Measurements from ENCODE around the gene ZNF771. TPM values are rescaled to one million over a fixed set of nuclear protein-coding genes. Genes with fewer than 3 reads are reported as not detected.

ZNF771 gene
- total and polyA plus RNA-seq, 8 donors = 1.5 to 5.0 (median 3.2) TPM

- intact Hi-C loops (cut with DNase I) = loop anchor here in 2 of 3 donors (5.0 kb wide), 2 partner anchors 92 to 97 kb away; partner anchors contain the start of gene ZNF768 (in 1 of the 2)
- peak in 2 of 6 donors; percentile 58 to 61 for DNase-seq
- peak; percentile 1 to 8 (median 6) for ATAC-seq
- peak in 1 of 4 donors; percentile 17 for TF ChIP-seq CTCF (IDR thresholded peaks at IDR 0.05)
- 55 to 56% methylated on average over 19 of the region's 19 CpGs for WGBS, 2 donors
- H3K36me3 ChIP-seq = peaks cover 0 to 8% (median 0%) of the 10 kb centered on the region in 3 donors
- no peaks in the 10 kb centered on the region for H3K27me3 ChIP-seq
- no peaks in the 10 kb centered on the region for H3K9me3 ChIP-seq
- H3K4me3 ChIP-seq = peak overlapping the region in 2 of 4 donors; percentile 69 to 71
- FAIRE-seq = no peak
- peaks cover 0 to 6% (median 0%) of the 10 kb centered on the region in 3 donors for H3K4me1 ChIP-seq
- H3K27ac ChIP-seq = peak overlapping the region; percentile 8 to 74 (median 36)
Measured at GRCh38 chr16:30430428-30430970, 23.1 kb downstream of the ZNF771 start.

GRCh38 chr16:30434852-30435251 is 27.4 kb downstream of the ZNF771 start:
- intact Hi-C loops (cut with DNase I) = loop anchor here in 2 of 3 donors (5.0 kb wide), 2 partner anchors 87 to 92 kb away; partner anchors contain the start of gene ZNF768 (in 1 of the 2)
- H3K27me3 ChIP-seq = no peaks in the 10 kb centered on the region
- H3K4me3 ChIP-seq = no peak overlapping the region
- H3K27ac ChIP-seq = no peak overlapping the region
- H3K9me3 ChIP-seq = no peaks in the 10 kb centered on the region
- TF ChIP-seq CTCF (IDR thresholded peaks at IDR 0.05) = no peak
- peaks cover 0 to 6% (median 0%) of the 10 kb centered on the region in 3 donors for H3K4me1 ChIP-seq
- DNase-seq (no peak), FAIRE-seq (no peak), ATAC-seq (no peak)
- WGBS, 2 donors = 44 to 59% methylated on average over 4 of the region's 4 CpGs
- no peaks in the 10 kb centered on the region for H3K36me3 ChIP-seq

GRCh38 chr16:30437511-30438046 is 30.2 kb downstream of the ZNF771 start:
- H3K27me3 ChIP-seq = no peaks in the 10 kb centered on the region
- H3K36me3 ChIP-seq = no peaks in the 10 kb centered on the region
- no peak for TF ChIP-seq CTCF (IDR thresholded peaks at IDR 0.05)
- 13 to 20% methylated on average over 3 of the region's 3 CpGs for WGBS, 2 donors
- no peak overlapping the region for H3K4me3 ChIP-seq
- H3K27ac ChIP-seq = peak overlapping the region in 1 of 4 donors; percentile 2
- ATAC-seq (peak; percentile 37 to 48 (median 48)), DNase-seq (no peak), FAIRE-seq (no peak)
- intact Hi-C loops (cut with DNase I) = no loop called here
- no peaks in the 10 kb centered on the region for H3K4me1 ChIP-seq
- H3K9me3 ChIP-seq = no peaks in the 10 kb centered on the region

- intact Hi-C loops (cut with DNase I) = no loop called here
- no peaks in the 10 kb centered on the region for H3K27me3 ChIP-seq
- H3K4me3 ChIP-seq = no peak overlapping the region
- no peak for TF ChIP-seq CTCF (IDR thresholded peaks at IDR 0.05)
- H3K27ac ChIP-seq = no peak overlapping the region
- whole genome bisulfite sequencing, 2 donors = 86 to 92% methylated on average over 5 of the region's 5 CpGs
- DNase-seq = no peak
- no peak for FAIRE-seq
- ATAC-seq = no peak
- no peaks in the 10 kb centered on the region for H3K36me3 ChIP-seq
- H3K9me3 ChIP-seq = no peaks in the 10 kb centered on the region
- H3K4me1 ChIP-seq = peaks cover 0 to 5% (median 3%) of the 10 kb centered on the region in 3 donors
Measured at GRCh38 chr16:30438835-30439234, 31.4 kb downstream of the ZNF771 start.
